ENCODE measurements around the gene GJE1.

DNA sequence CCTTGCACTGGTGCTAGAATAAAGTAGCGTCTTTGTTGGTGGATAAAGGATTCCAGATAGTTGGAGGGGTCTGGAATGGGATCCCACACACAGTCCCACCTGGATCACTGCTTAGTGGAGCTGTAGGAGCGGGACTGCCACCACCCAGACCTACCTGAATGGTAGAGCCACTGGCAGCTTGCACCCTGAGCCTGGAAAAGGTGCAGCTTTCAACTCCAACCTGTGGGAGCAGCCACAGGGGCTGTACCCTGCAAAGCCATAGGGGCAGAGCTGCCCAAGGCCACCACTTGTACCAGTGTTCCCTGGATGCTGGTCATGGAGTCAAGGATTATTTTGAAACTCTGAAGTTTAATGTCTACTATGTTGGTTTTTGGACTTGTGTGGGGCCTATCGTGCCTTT, 41.3 kb downstream of the GJE1 start:
- TF ChIP-seq, protein P1, sequence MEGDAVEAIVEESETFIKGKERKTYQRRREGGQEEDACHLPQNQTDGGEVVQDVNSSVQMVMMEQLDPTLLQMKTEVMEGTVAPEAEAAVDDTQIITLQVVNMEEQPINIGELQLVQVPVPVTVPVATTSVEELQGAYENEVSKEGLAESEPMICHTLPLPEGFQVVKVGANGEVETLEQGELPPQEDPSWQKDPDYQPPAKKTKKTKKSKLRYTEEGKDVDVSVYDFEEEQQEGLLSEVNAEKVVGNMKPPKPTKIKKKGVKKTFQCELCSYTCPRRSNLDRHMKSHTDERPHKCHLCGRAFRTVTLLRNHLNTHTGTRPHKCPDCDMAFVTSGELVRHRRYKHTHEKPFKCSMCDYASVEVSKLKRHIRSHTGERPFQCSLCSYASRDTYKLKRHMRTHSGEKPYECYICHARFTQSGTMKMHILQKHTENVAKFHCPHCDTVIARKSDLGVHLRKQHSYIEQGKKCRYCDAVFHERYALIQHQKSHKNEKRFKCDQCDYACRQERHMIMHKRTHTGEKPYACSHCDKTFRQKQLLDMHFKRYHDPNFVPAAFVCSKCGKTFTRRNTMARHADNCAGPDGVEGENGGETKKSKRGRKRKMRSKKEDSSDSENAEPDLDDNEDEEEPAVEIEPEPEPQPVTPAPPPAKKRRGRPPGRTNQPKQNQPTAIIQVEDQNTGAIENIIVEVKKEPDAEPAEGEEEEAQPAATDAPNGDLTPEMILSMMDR (IDR thresholded peaks at IDR 0.05) = no peak
- TF ChIP-seq POLR2A (IDR thresholded peaks at IDR 0.05) = no peak
